H1 (cell line): Measurements from ENCODE around the gene NMU. TPM values are rescaled to one million over a fixed set of nuclear protein-coding genes. Genes with fewer than 3 reads are reported as not detected.

Experiments used
- CTCF ChIA-PET: fragments of 300-600 bp; sonication (Branson Sonifier 250); formaldehyde crosslinking; loops from one replicate; lab custom pipeline; 2021; ENCODE audit not compliant: partially characterized antibody; lab: Charles Lee
- POLR2A ChIA-PET: fragments of 300-600 bp; sonication (Branson Sonifier 250); formaldehyde crosslinking; loops from one replicate; lab custom pipeline; 2021; ENCODE audit warnings: inconsistent platforms; ENCODE audit not compliant: partially characterized antibody; lab: Charles Lee
- DNase-seq, 2 experiments: peaks; one replicate each; pipeline versions ENCODE4 v3.0.0 to v3.0.0-alpha.2; 2010 to 2022; ENCODE audit warnings: low spot score in 2 of 2, low read depth in 1 of 2, mixed read lengths in 1 of 2
- FAIRE-seq: peaks from 2 replicates; lab custom pipeline; 2011; peaks lifted over from hg19 to GRCh38; lab: Jason Lieb, UNC
- H2AFZ ChIP-seq: 2 replicates; pipeline ENCODE4 v1.8.1; 2012; ENCODE audit warnings: low read length, inconsistent platforms
- H2AK5ac ChIP-seq: 2 replicates; pipeline ENCODE4 v1.6.1; 2013; ENCODE audit warnings: low read depth, low read length
- H2BK120ac ChIP-seq: replicated peaks from 2 replicates; pipeline ENCODE3; 2013; ENCODE audit warnings: low read depth, low read length, inconsistent platforms
- H2BK12ac ChIP-seq: 2 replicates; pipeline ENCODE4 v1.6.1; 2013; ENCODE audit warnings: low read depth, low read length
- H2BK15ac ChIP-seq: 2 replicates; pipeline ENCODE4 v1.6.1; 2013; ENCODE audit warnings: low read length
- H2BK20ac ChIP-seq: 2 replicates; pipeline ENCODE4 v1.6.1; 2013; ENCODE audit warnings: low read length
- H2BK5ac ChIP-seq: 2 replicates; pipeline ENCODE4 v1.6.1; 2013; ENCODE audit warnings: low read depth, low read length
- H3K14ac ChIP-seq: 2 replicates; pipeline ENCODE4 v1.6.1; 2013; ENCODE audit warnings: inconsistent platforms; ENCODE audit not compliant: insufficient read length
- H3K18ac ChIP-seq: 2 replicates; pipeline ENCODE4 v1.6.1; 2013; ENCODE audit warnings: low read length; ENCODE audit errors: extremely low read depth
- H3K23ac ChIP-seq: 2 replicates; pipeline ENCODE4 v1.6.1; 2013; ENCODE audit warnings: inconsistent platforms; ENCODE audit not compliant: insufficient read length
- H3K23me2 ChIP-seq: 2 replicates; pipeline ENCODE4 v1.6.1; 2013; ENCODE audit warnings: low read depth, low read length
- H3K27ac ChIP-seq: 2 replicates; pipeline ENCODE4 v1.6.1; 2011; ENCODE audit warnings: low read depth, low read length, inconsistent platforms
- H3K27me3 ChIP-seq, 4 experiments: replicated peaks in 1 of 4; 1 replicate in 1 of 4; 2 replicates in 3 of 4; pipeline versions ENCODE4 v1.6.1 to v1.8.1; 2011 to 2013; ENCODE audit warnings: low read length in 3 of 4, mild to moderate bottlenecking in 3 of 4, inconsistent platforms in 2 of 4, mixed read lengths in 2 of 4, moderate library complexity in 1 of 4; ENCODE audit not compliant: control insufficient read depth in 3 of 4, insufficient read depth in 3 of 4; ENCODE audit errors: extremely low read depth in 1 of 4
- H3K36me3 ChIP-seq, 4 experiments: 2 replicates each; pipeline versions ENCODE4 v1.6.1 to v1.8.1; 2011 to 2013; ENCODE audit warnings: mild to moderate bottlenecking in 4 of 4, low read length in 3 of 4, moderate library complexity in 2 of 4, control low read depth in 1 of 4, inconsistent platforms in 1 of 4; ENCODE audit not compliant: insufficient read depth in 4 of 4, control insufficient read depth in 2 of 4
- H3K4ac ChIP-seq: replicated peaks from 2 replicates; pipeline ENCODE3; 2013; ENCODE audit warnings: low read length, low read depth, mixed read lengths, inconsistent platforms; ENCODE audit not compliant: insufficient read length
- H3K4me1 ChIP-seq, 4 experiments: replicated peaks in 1 of 4; 1 replicate in 1 of 4; 2 replicates in 3 of 4; pipeline versions ENCODE4 v1.6.1 to v1.8.1; 2011 to 2013; ENCODE audit warnings: low read length in 3 of 4, inconsistent platforms in 2 of 4, mixed read lengths in 1 of 4; ENCODE audit not compliant: insufficient read depth in 4 of 4, control insufficient read depth in 3 of 4
- H3K4me2 ChIP-seq, 2 experiments: 2 replicates each; pipeline versions ENCODE4 v1.6.1 to v1.8.1; 2011 to 2013; ENCODE audit warnings: low read depth in 2 of 2, low read length in 2 of 2, control low read depth in 1 of 2, inconsistent platforms in 1 of 2, mild to moderate bottlenecking in 1 of 2; ENCODE audit not compliant: insufficient read depth in 1 of 2
- H3K4me3 ChIP-seq, 4 experiments: fragments of 200-600, 300-600 bp in 1 of 4; sonication (generic), shearing (Covaris generic), sonication (Bioruptor Twin) in 1 of 4; 2 replicates each; pipeline versions ENCODE4 v1.5.1 to v1.8.1; 2011 to 2016; ENCODE audit warnings: low read length in 4 of 4, low read depth in 3 of 4, control low read depth in 2 of 4, inconsistent platforms in 2 of 4, mild to moderate bottlenecking in 2 of 4, mixed read lengths in 1 of 4, moderate library complexity in 1 of 4; ENCODE audit not compliant: insufficient read depth in 2 of 4; ENCODE audit errors: extremely low read depth in 1 of 4
- H3K56ac ChIP-seq: replicated peaks from 2 replicates; pipeline ENCODE3; 2013; ENCODE audit warnings: low read depth, mild to moderate bottlenecking, mixed read lengths, low read length, inconsistent platforms; ENCODE audit not compliant: insufficient read length
- H3K79me1 ChIP-seq: 2 replicates; pipeline ENCODE4 v1.6.1; 2013; ENCODE audit warnings: low read depth, low read length, control low read depth
- H3K79me2 ChIP-seq, 2 experiments: 2 replicates each; pipeline versions ENCODE4 v1.6.1 to v1.8.1; 2012 to 2013; ENCODE audit warnings: low read length in 2 of 2, mild to moderate bottlenecking in 2 of 2, inconsistent platforms in 1 of 2; ENCODE audit not compliant: insufficient read depth in 2 of 2, control insufficient read depth in 1 of 2
- H3K9ac ChIP-seq, 4 experiments: replicated peaks in 1 of 4; 1 replicate in 1 of 4; 2 replicates in 3 of 4; pipeline versions ENCODE4 v1.6.1 to v1.8.1; 2011 to 2013; ENCODE audit warnings: low read depth in 3 of 4, low read length in 3 of 4, control low read depth in 2 of 4, mild to moderate bottlenecking in 2 of 4, moderate library complexity in 2 of 4, inconsistent platforms in 1 of 4; ENCODE audit errors: extremely low read depth in 1 of 4
- H3K9me3 ChIP-seq, 2 experiments: 2 replicates each; pipeline versions ENCODE4 v1.6.1 to v1.8.1; 2012 to 2013; ENCODE audit warnings: mild to moderate bottlenecking in 2 of 2, moderate library complexity in 2 of 2, control low read depth in 1 of 2, inconsistent platforms in 1 of 2, low read depth in 1 of 2, low read length in 1 of 2, mixed read lengths in 1 of 2; ENCODE audit not compliant: insufficient read depth in 2 of 2
- H4K20me1 ChIP-seq, 2 experiments: replicated peaks in 1 of 2; 2 replicates each; pipeline versions ENCODE3 to v1.8.1; 2011 to 2013; ENCODE audit warnings: inconsistent platforms in 2 of 2, low read length in 2 of 2, mild to moderate bottlenecking in 1 of 2; ENCODE audit not compliant: insufficient read depth in 2 of 2, control insufficient read depth in 1 of 2
- H4K5ac ChIP-seq: 2 replicates; pipeline ENCODE4 v1.6.1; 2013; ENCODE audit warnings: low read length, low read depth, mixed read lengths, inconsistent platforms; ENCODE audit not compliant: insufficient read length
- H4K8ac ChIP-seq: 2 replicates; pipeline ENCODE4 v1.8.0; 2013; ENCODE audit warnings: mild to moderate bottlenecking, moderate library complexity, low read length, inconsistent platforms; ENCODE audit not compliant: insufficient read depth; ENCODE audit errors: extremely low read depth
- H4K91ac ChIP-seq: replicated peaks from 2 replicates; pipeline ENCODE3; 2013; ENCODE audit warnings: low read length, mixed read lengths, inconsistent platforms; ENCODE audit not compliant: insufficient read length
- ATF3 ChIP-seq: IDR thresholded peaks from 2 replicates; pipeline ENCODE4 v1.6.1; 2011; ENCODE audit warnings: low read depth, mild to moderate bottlenecking, low read length; ENCODE audit not compliant: insufficient read depth
- BRCA1 ChIP-seq: IDR thresholded peaks from 2 replicates; pipeline ENCODE4 v1.6.1; 2012; ENCODE audit warnings: low read depth, low read length, improper control_type of control experiment
- CREB1 ChIP-seq: IDR thresholded peaks from 2 replicates; pipeline ENCODE4 v1.6.1; 2012; ENCODE audit warnings: inconsistent platforms
- E2F6 ChIP-seq: IDR thresholded peaks from 2 replicates; pipeline ENCODE4 v1.6.1; 2012; ENCODE audit warnings: inconsistent platforms
- FOSL1 ChIP-seq: IDR thresholded peaks from 2 replicates; pipeline ENCODE4 v1.6.1; 2011; ENCODE audit warnings: mild to moderate bottlenecking, low read depth, low read length, moderate library complexity; ENCODE audit not compliant: insufficient read depth
- GABPA ChIP-seq: IDR thresholded peaks from 2 replicates; pipeline ENCODE4 v1.6.1; 2011; ENCODE audit warnings: mild to moderate bottlenecking, low read length, moderate library complexity, borderline replicate concordance; ENCODE audit not compliant: insufficient read depth
- MAFK ChIP-seq: IDR thresholded peaks from 2 replicates; pipeline ENCODE4 v1.6.1; 2012; ENCODE audit warnings: low read depth, mild to moderate bottlenecking, improper control_type of control experiment, low read length
- MAX ChIP-seq: IDR thresholded peaks from 2 replicates; pipeline ENCODE4 v1.6.1; 2012; ENCODE audit warnings: inconsistent platforms
- POLR2A ChIP-seq, 2 experiments: IDR thresholded peaks; 1 replicate in 1 of 2; 2 replicates in 1 of 2; pipeline ENCODE4 v1.6.1; 2011; ENCODE audit warnings: low read depth in 2 of 2, low read length in 2 of 2, mild to moderate bottlenecking in 2 of 2; ENCODE audit errors: control extremely low read depth in 1 of 2
- RBBP5 ChIP-seq: IDR thresholded peaks from 2 replicates; pipeline ENCODE4 v1.7.1; 2012; ENCODE audit warnings: low read depth, mild to moderate bottlenecking, inconsistent platforms, low read length, moderate library complexity, borderline replicate concordance
- RXRA ChIP-seq: IDR thresholded peaks from 2 replicates; pipeline ENCODE4 v1.6.1; 2011; ENCODE audit warnings: low read depth, mild to moderate bottlenecking, low read length, moderate library complexity; ENCODE audit not compliant: insufficient read depth
- SAP30 ChIP-seq: fragments of 300-600 bp; sonication (generic); IDR thresholded peaks from 2 replicates; pipeline ENCODE4 v1.7.1; 2012; ENCODE audit warnings: low read length, moderate library complexity, mild to moderate bottlenecking, inconsistent platforms; ENCODE audit not compliant: insufficient read depth, insufficient replicate concordance
- SUZ12 ChIP-seq: fragments of 200-600 bp; sonication (generic); IDR thresholded peaks from 2 replicates; pipeline ENCODE4 v1.6.1; 2012; ENCODE audit warnings: mild to moderate bottlenecking, inconsistent platforms, low read length, moderate library complexity, mixed read lengths
- TBP ChIP-seq: IDR thresholded peaks from 2 replicates; pipeline ENCODE4 v1.6.1; 2011; ENCODE audit warnings: low read depth, low read length, improper control_type of control experiment
- WGBS, 2 experiments: shearing (Covaris generic) in 1 of 2; methylation state at CpG; one replicate each; pipeline versions ENCODE4 v1.1.6 to v1.1.7; 2013 to 2015; ENCODE audit warnings: low lambda C conversion rate in 2 of 2, mixed read lengths in 2 of 2, inconsistent platforms in 1 of 2, low coverage in 1 of 2, missing lambda C conversion rate in 1 of 2; ENCODE audit not compliant: insufficient replicate concordance in 2 of 2, insufficient coverage in 1 of 2, insufficient read length in 1 of 2; ENCODE audit errors: extremely low coverage in 1 of 2, missing lambda C conversion rate in 1 of 2; 5-methylcytosine and 5-hydroxymethylcytosine counted together
- polyA plus RNA-seq, 7 experiments: library from polyadenylated mRNA; depleted of rRNA in 3 of 7; stranded (reverse) in 5 of 7; unstranded in 2 of 7; fragments of >200 nt in 5 of 7; fragments of 200-250 nt in 2 of 7; gene quantifications; 1 replicate in 5 of 7; 2 replicates in 1 of 7; 4 replicates in 1 of 7; pipeline versions ENCODE4 v1.2.1 to v1.2.3, GENCODE V29; 2011 to 2013; ENCODE audit warnings: missing spikeins in 2 of 7, mixed read lengths in 2 of 7
- total RNA-seq: library from RNA; stranded (reverse); fragmentation: NEBNext Ultra II Directional; extraction: Animal tissue kit (Norgen Biotek cat#: 25700); gene quantifications from 2 replicates; pipeline ENCODE4 v1.2.1, GENCODE V29; 2021

The NMU gene
- total and polyA plus RNA-seq, 2 of the 8 experiments (the other 6 are each of a cell fraction or from before 2014, with no cell fraction given), result 30.5 to 50.4 TPM

GRCh38 chr4:55561889-55562288, 74.2 kb downstream of the NMU start:
- Histone ChIP-seq H4K20me1 (no peaks in the 10 kb centered on the region), H2BK120ac (no peak overlapping the region), H3K27ac (no peak overlapping the region), H4K8ac (no peak overlapping the region), H3K18ac (no peak overlapping the region), H2BK20ac (no peak overlapping the region), H3K9me3 (no peaks in the 10 kb centered on the region; a peak in 1 of 4 replicates), H3K36me3 (no peaks in the 10 kb centered on the region), H3K14ac (no peak overlapping the region), H3K4ac (no peak overlapping the region), H2BK12ac (no peak overlapping the region), H2AK5ac (no peak overlapping the region), H3K79me2 (no peaks in the 10 kb centered on the region), H4K5ac (no peak overlapping the region), H2AFZ (no peak overlapping the region), H4K91ac (no peak overlapping the region), H3K79me1 (no peaks in the 10 kb centered on the region), H3K9ac (no peak overlapping the region), H2BK5ac (no peak overlapping the region), H3K4me2 (no peak overlapping the region), H3K4me1 (no peaks in the 10 kb centered on the region; a peak in 2 of 7 replicates), H3K56ac (no peak overlapping the region), H2BK15ac (no peak overlapping the region), H3K27me3 (no peaks in the 10 kb centered on the region), H3K23ac (no peak overlapping the region), H3K4me3 (no peak overlapping the region), H3K23me2 (no peaks in the 10 kb centered on the region)
- DNase-seq (no peak), FAIRE-seq (no peak)
- 91% methylated on average over 1 of the region's 1 CpG; no CpG with 5 or more reads in 1 of the 2 experiments for WGBS, 2 experiments
- POLR2A ChIA-PET, result no interaction called here
- CTCF ChIA-PET, result interaction anchor here (1.1 kb wide), 1 partner anchor 175 kb away, joined by 3 read pairs; no protein-coding TSS in a partner anchor
- TF ChIP-seq BRCA1 (no peak), SUZ12 (no peak), MAX (no peak), E2F6 (no peak), ATF3 (no peak), RBBP5 (no peak), MAFK (no peak), POLR2A (IDR thresholded peaks at IDR 0.05; ENCODE audit: control extremely low read depth in 1 of 2, low read depth in 2 of 2, low read length in 2 of 2) (no peak), TBP (no peak), FOSL1 (no peak), SAP30 (no peak), RXRA (no peak), GABPA (no peak), CREB1 (no peak)
